Thyroid gland (tissue), 4 donors: ENCODE results near the gene MRPL32.

Experiments
- POLR2A ChIP-seq, 2 donors: fragments of 450-650 bp; IDR thresholded peaks; one replicate each; pipeline ENCODE4 v1.6.1; 2017; ENCODE audit warnings: antibody characterized with exemption in 2 of 2, mild to moderate bottlenecking in 2 of 2, moderate library complexity in 1 of 2
- TF ChIP-seq, protein P1 (sequence below), 6 experiments: fragments of 200-600 bp in 3 of 6; fragments of 450-650 bp in 3 of 6; sonication (generic) in 3 of 6; IDR thresholded peaks; one replicate each; pipeline ENCODE4 v1.5.1; 2016 to 2019; ENCODE audit warnings: antibody characterized with exemption in 6 of 6, mild to moderate bottlenecking in 2 of 6, inconsistent platforms in 1 of 6, moderate library complexity in 1 of 6

DNA sequence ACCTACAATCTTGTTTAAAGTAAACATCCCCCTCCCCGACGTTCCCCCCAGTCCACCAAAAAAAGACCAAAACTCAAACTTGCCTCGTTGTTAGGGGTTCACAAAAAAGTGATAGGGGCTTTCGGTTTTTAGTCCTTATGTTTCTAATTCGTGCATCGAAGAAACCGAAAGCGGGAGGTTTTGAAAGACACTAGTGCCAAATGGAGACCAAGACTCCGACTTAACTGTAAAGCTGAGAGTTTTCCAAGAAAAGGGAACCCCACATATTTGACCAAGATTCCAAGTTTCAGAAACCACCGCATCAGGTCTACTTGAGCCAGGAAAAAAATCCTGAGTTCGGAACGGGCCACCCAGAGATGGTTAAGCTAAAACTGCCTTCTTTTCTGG, 736 bp upstream of the MRPL32 start:
- TF ChIP-seq, protein P1, sequence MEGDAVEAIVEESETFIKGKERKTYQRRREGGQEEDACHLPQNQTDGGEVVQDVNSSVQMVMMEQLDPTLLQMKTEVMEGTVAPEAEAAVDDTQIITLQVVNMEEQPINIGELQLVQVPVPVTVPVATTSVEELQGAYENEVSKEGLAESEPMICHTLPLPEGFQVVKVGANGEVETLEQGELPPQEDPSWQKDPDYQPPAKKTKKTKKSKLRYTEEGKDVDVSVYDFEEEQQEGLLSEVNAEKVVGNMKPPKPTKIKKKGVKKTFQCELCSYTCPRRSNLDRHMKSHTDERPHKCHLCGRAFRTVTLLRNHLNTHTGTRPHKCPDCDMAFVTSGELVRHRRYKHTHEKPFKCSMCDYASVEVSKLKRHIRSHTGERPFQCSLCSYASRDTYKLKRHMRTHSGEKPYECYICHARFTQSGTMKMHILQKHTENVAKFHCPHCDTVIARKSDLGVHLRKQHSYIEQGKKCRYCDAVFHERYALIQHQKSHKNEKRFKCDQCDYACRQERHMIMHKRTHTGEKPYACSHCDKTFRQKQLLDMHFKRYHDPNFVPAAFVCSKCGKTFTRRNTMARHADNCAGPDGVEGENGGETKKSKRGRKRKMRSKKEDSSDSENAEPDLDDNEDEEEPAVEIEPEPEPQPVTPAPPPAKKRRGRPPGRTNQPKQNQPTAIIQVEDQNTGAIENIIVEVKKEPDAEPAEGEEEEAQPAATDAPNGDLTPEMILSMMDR (IDR thresholded peaks at IDR 0.05), result no peak
- TF ChIP-seq POLR2A (IDR thresholded peaks at IDR 0.05), result no peak
